Thyroid gland (tissue), 4 donors: Measurements from ENCODE around the gene NALCN. TPM values are rescaled to one million over a fixed set of nuclear protein-coding genes. Genes with fewer than 3 reads are reported as not detected.

Experiments used
- DNase-seq, 2 donors: peaks; one replicate each; pipeline ENCODE4 v3.0.0-alpha.2; 2019
- H3K27ac ChIP-seq, 3 donors: fragments of 200-600 bp; sonication (generic); 1 replicate in 2 of 3; 2 replicates in 1 of 3; pipeline ENCODE4 v1.5.1; 2016 to 2019; ENCODE audit warnings: mild to moderate bottlenecking in 1 of 3, moderate library complexity in 1 of 3
- H3K27me3 ChIP-seq: fragments of 200-600 bp; sonication (generic); one replicate; pipeline ENCODE4 v1.5.1; 2019
- H3K36me3 ChIP-seq, 2 donors: fragments of 200-600 bp; sonication (generic); one replicate each; pipeline ENCODE4 v1.5.1; 2016 to 2019
- H3K4me1 ChIP-seq, 2 donors: fragments of 200-600 bp; sonication (generic); one replicate each; pipeline ENCODE4 v1.5.1; 2017 to 2019
- H3K4me3 ChIP-seq, 3 donors: fragments of 200-600 bp; sonication (generic); replicated peaks in 1 of 3; 1 replicate in 2 of 3; 2 replicates in 1 of 3; pipeline ENCODE4 v1.5.1; 2016; ENCODE audit warnings: mild to moderate bottlenecking in 1 of 3
- H3K9me3 ChIP-seq: fragments of 200-600 bp; sonication (generic); one replicate; pipeline ENCODE4 v1.5.1; 2017
- POLR2A ChIP-seq, 2 donors: fragments of 450-650 bp; IDR thresholded peaks; one replicate each; pipeline ENCODE4 v1.6.1; 2017; ENCODE audit warnings: antibody characterized with exemption in 2 of 2, mild to moderate bottlenecking in 2 of 2, moderate library complexity in 1 of 2
- WGBS, 2 donors: methylation state at CpG; one replicate each; pipeline ENCODE4 v1.1.5; 2017; 5-methylcytosine and 5-hydroxymethylcytosine counted together
- intact Hi-C: fragments of 100-400 bp; cut with DNase I; formaldehyde crosslinking; loops from one replicate; pipeline ENCODE4 v1.15.1; 2023
- total RNA-seq, 4 donors: library from RNA; depleted of rRNA; stranded (reverse); fragments of >200 nt; gene quantifications; one replicate each; pipeline ENCODE4 v1.2.3, GENCODE V29; 2016
- TF ChIP-seq, protein P1 (sequence below), 6 experiments: fragments of 200-600 bp in 3 of 6; fragments of 450-650 bp in 3 of 6; sonication (generic) in 3 of 6; IDR thresholded peaks; one replicate each; pipeline ENCODE4 v1.5.1; 2016 to 2019; ENCODE audit warnings: antibody characterized with exemption in 6 of 6, mild to moderate bottlenecking in 2 of 6, inconsistent platforms in 1 of 6, moderate library complexity in 1 of 6

The NALCN gene
- total RNA-seq, 4 donors from 2014 or later = 2.3 to 6.4 (median 4.4) TPM

DNA sequence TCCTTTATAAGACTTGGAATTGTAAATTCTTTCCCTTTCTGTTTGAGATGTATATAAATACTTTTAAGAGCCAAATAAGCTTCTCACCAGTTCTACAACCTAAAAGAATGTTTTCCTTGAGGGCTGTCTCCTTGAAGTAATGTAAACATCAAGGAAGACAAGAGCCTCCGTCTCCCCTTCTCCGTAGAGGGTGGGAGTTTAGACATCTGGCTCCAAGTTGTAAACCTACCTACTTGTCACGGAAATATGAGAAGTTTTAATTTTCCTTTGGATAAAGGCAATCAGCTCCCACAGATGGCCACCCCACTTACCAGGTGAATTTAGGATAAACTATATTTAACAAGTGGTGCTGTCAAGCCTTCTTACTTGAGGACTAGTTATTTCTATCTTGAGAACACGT is 237.9 kb downstream of the NALCN start:
- 16 to 21% methylated on average over 4 of the region's 4 CpGs for WGBS, 2 donors
- H3K27ac ChIP-seq = no peak overlapping the region
- no peaks in the 10 kb centered on the region for H3K4me1 ChIP-seq
- intact Hi-C loops = no loop called here
- H3K9me3 ChIP-seq = no peaks in the 10 kb centered on the region
- no peak for TF ChIP-seq POLR2A (IDR thresholded peaks at IDR 0.05)
- TF ChIP-seq, protein P1, sequence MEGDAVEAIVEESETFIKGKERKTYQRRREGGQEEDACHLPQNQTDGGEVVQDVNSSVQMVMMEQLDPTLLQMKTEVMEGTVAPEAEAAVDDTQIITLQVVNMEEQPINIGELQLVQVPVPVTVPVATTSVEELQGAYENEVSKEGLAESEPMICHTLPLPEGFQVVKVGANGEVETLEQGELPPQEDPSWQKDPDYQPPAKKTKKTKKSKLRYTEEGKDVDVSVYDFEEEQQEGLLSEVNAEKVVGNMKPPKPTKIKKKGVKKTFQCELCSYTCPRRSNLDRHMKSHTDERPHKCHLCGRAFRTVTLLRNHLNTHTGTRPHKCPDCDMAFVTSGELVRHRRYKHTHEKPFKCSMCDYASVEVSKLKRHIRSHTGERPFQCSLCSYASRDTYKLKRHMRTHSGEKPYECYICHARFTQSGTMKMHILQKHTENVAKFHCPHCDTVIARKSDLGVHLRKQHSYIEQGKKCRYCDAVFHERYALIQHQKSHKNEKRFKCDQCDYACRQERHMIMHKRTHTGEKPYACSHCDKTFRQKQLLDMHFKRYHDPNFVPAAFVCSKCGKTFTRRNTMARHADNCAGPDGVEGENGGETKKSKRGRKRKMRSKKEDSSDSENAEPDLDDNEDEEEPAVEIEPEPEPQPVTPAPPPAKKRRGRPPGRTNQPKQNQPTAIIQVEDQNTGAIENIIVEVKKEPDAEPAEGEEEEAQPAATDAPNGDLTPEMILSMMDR (IDR thresholded peaks at IDR 0.05) = no peak
- no peaks in the 10 kb centered on the region for H3K27me3 ChIP-seq
- H3K36me3 ChIP-seq = no peaks in the 10 kb centered on the region
- H3K4me3 ChIP-seq = no peak overlapping the region
- no peak for DNase-seq

DNA sequence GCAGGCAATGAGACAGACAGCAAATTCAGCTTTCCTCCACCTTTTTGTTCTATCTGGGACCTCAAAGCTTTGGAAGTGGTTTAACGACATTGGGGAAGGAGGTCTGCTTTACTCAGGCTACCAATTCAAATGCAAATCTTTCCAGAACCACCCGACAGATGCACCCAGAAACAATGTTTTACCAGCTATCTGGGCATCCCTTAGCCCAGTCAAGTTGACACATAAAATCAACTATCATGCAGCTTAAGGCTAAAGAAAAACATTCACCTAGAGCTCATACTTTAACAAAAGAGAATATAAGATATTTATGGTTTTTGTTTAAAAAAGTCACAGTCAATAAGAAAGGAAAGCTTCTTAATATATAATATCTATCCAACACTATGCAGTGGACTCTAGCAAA is 246.0 kb downstream of the NALCN start:
- TF ChIP-seq, protein P1 (IDR thresholded peaks at IDR 0.05) = no peak
- no peak overlapping the region for H3K27ac ChIP-seq
- no peaks in the 10 kb centered on the region for H3K4me1 ChIP-seq
- no peaks in the 10 kb centered on the region for H3K9me3 ChIP-seq
- H3K36me3 ChIP-seq = no peaks in the 10 kb centered on the region
- no peak overlapping the region for H3K4me3 ChIP-seq
- 85 to 92% methylated on average over 2 of the region's 2 CpGs for WGBS, 2 donors
- H3K27me3 ChIP-seq = no peaks in the 10 kb centered on the region
- no peak for DNase-seq
- intact Hi-C loops = no loop called here

DNA sequence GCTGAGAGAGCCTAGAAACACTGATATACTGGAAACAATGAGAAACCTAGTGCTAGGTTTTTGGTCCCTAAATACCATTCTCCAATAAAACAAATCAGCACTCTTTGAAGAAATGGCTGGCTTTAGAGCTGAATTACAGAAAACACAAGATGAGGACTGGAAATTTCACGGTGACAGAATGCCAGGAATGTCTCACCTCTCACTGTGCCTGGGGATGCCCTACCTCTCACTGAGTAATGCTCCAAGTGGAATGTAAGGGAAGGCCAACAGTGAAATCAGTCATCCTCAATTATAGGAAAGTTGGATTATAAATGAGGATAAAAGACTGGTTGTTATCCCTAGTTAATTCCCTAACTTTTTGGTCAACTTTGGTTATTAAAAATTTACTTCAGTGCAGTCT is 259.0 kb downstream of the NALCN start:
- Histone ChIP-seq H3K4me3 (no peak overlapping the region), H3K27me3 (no peaks in the 10 kb centered on the region), H3K9me3 (no peaks in the 10 kb centered on the region), H3K4me1 (peaks cover 15 to 17% of the 10 kb centered on the region in 2 donors), H3K27ac (no peak overlapping the region), H3K36me3 (no peaks in the 10 kb centered on the region)
- peak; percentile 38 to 47 for DNase-seq
- 0 to 23% methylated on average over 1 of the region's 1 CpG for WGBS, 2 donors
- TF ChIP-seq, protein P1 (IDR thresholded peaks at IDR 0.05) = no peak
- intact Hi-C loops = no loop called here

DNA sequence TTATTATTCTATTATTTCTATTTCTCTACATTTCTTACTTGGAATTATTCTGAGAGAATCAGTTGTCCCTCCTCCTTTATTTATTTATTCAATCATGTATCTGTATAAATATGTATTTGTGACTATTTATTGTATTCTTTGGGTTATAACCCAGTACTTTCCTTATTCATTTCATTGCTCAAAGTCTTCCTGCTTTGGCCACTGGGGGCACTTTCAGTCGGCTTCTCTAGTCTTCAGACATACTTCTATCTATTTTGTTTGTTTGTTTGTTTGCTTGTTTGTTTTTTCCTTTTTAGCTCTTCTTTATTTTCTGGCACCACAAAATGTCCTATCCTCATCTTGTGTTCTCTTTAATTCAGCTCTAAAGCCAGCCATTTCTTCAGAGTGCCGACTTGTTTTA is 260.4 kb downstream of the NALCN start:
- intact Hi-C loops = no loop called here
- DNase-seq = no peak
- Histone ChIP-seq H3K36me3 (no peaks in the 10 kb centered on the region), H3K4me1 (peaks cover 20 to 28% of the 10 kb centered on the region in 2 donors), H3K27me3 (no peaks in the 10 kb centered on the region), H3K9me3 (no peaks in the 10 kb centered on the region), H3K4me3 (no peak overlapping the region), H3K27ac (no peak overlapping the region)
- 68 to 70% methylated on average over 2 of the region's 2 CpGs for WGBS, 2 donors
- no peak for TF ChIP-seq POLR2A (IDR thresholded peaks at IDR 0.05)
- TF ChIP-seq, protein P1 (IDR thresholded peaks at IDR 0.05) = peak in 2 of 6 experiments; percentile 17 to 24

DNA sequence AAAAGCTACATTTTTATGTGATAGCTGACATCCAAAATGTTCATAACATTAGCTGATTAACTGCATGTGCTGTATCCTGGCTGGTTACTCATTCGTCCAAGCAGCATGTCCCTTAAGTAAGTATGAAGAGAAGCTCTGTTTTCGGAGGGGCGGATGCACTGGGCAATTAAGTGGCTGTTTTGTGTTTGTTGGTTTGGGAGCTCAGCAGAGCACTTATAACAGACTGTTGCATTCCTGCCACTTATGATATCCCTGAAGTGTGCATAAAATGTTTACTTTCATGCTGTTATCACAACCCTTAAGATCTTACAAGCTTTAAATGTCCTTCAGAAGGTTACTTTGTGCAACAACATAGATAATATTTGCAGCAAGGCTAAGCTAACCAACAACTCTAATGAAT is 264.1 kb downstream of the NALCN start:
- no peaks in the 10 kb centered on the region for H3K27me3 ChIP-seq
- H3K4me3 ChIP-seq = no peak overlapping the region
- TF ChIP-seq, protein P1 (IDR thresholded peaks at IDR 0.05) = no peak
- no peak for TF ChIP-seq POLR2A (IDR thresholded peaks at IDR 0.05)
- H3K36me3 ChIP-seq = no peaks in the 10 kb centered on the region
- H3K4me1 ChIP-seq = peaks cover 17 to 30% of the 10 kb centered on the region in 2 donors
- H3K27ac ChIP-seq = no peak overlapping the region
- intact Hi-C loops = no loop called here
- WGBS, 2 donors = 24 to 37% methylated on average over 3 of the region's 3 CpGs
- H3K9me3 ChIP-seq = no peaks in the 10 kb centered on the region
- peak; percentile 56 for DNase-seq
